Effector memory CD4-positive, alpha-beta T cell (primary cell): Measurements from ENCODE around the gene MRPS9.

Source experiments
- DNase-seq, 3 donors: peaks; one replicate each; pipeline ENCODE4 v3.0.0-alpha.2; 2020
- H3K27ac ChIP-seq: 2 replicates; pipeline ENCODE4 v1.7.0; 2013; ENCODE audit warnings: mild to moderate bottlenecking, low read length, moderate library complexity; ENCODE audit not compliant: insufficient read depth, poor library complexity, severe bottlenecking
- H3K27me3 ChIP-seq: replicated peaks from 2 replicates; pipeline ENCODE4 v1.7.0; 2013; ENCODE audit warnings: mild to moderate bottlenecking, low read length; ENCODE audit not compliant: insufficient read depth, control insufficient read depth, poor library complexity, severe bottlenecking
- H3K36me3 ChIP-seq: 2 replicates; pipeline ENCODE4 v1.7.0; 2013; ENCODE audit warnings: mild to moderate bottlenecking, low read length, moderate library complexity; ENCODE audit not compliant: control insufficient read depth, insufficient read depth
- H3K4me1 ChIP-seq: 2 replicates; pipeline ENCODE4 v1.7.0; 2013; ENCODE audit warnings: low read length, mild to moderate bottlenecking; ENCODE audit not compliant: control insufficient read depth, insufficient read depth, poor library complexity, severe bottlenecking
- H3K4me3 ChIP-seq: 2 replicates; pipeline ENCODE4 v1.7.0; 2013; ENCODE audit warnings: low read length, low read depth, mild to moderate bottlenecking; ENCODE audit not compliant: insufficient read depth, poor library complexity, severe bottlenecking
- H3K9me3 ChIP-seq: 2 replicates; pipeline ENCODE4 v1.7.0; 2013; ENCODE audit warnings: mild to moderate bottlenecking, low read length, moderate library complexity; ENCODE audit not compliant: control insufficient read depth

The MRPS9 gene

DNA sequence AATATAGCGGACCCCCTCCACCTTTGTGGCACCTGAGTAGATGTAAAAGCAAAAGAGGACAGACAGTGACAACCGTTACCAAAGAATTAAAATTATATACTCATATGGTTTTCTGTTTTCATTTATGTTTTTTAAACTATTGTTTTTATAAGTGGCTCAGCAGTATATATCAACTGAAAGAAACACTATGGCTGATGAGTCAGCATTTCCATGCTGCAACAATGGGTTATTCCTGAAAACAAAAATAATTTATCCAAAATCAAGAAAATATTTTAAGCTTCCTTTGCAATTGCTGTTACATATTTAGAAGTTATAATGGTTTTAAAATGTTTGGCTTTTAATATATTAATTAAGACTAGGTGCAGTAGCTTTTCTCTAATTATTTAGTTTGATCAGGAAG lies 17.7 kb downstream of the MRPS9 start:
- Histone ChIP-seq H3K4me1 (no peaks in the 10 kb centered on the region), H3K4me3 (no peak overlapping the region), H3K27ac (no peak overlapping the region), H3K36me3 (peaks cover 2% of the 10 kb centered on the region), H3K9me3 (no peaks in the 10 kb centered on the region), H3K27me3 (no peaks in the 10 kb centered on the region)
- no peak for DNase-seq

DNA sequence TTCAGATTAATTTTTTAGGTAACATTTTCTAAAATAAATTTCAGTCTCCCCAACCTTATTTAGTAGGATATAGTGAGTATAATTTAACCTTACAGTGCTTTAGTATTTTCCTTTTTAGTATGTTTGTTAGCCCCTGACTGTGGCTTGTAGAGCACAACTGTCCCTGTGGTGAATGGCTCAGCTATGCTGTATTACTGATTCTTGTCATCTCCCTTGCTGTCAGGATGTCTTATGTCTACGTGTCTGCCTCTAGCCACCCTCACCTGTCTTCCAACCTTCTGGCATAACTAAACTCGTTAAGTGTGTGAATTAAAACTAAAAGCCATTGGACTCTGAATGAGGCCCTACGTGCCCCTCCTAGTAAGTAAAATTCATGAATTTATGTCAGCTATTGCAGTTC lies 18.4 kb downstream of the MRPS9 start:
- H3K4me1 ChIP-seq, result no peaks in the 10 kb centered on the region
- H3K9me3 ChIP-seq, result no peaks in the 10 kb centered on the region
- H3K36me3 ChIP-seq, result no peaks in the 10 kb centered on the region
- DNase-seq, result no peak
- no peak overlapping the region for H3K4me3 ChIP-seq
- no peaks in the 10 kb centered on the region for H3K27me3 ChIP-seq
- H3K27ac ChIP-seq, result no peak overlapping the region

DNA sequence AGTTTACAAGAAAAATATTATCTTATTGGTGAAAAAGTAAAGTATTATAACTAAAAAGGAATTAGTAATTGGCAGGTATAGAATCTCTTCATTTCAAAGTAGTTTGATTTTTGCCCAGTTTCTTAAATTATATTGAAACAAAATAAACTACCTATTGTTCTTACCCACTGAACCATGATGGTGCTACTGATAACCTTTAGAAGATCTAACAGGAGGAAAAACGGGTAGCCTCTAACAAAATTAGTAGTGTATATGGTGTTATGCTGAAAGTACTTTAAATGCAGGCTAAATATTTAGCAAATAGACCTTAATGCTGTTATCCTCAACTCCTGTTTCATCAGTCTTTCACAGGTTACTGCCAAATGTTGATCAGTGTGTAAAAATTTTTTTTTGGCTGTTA lies 19.1 kb downstream of the MRPS9 start:
- no peaks in the 10 kb centered on the region for H3K9me3 ChIP-seq
- no peak for DNase-seq
- H3K36me3 ChIP-seq, result no peaks in the 10 kb centered on the region
- H3K4me1 ChIP-seq, result no peaks in the 10 kb centered on the region
- H3K4me3 ChIP-seq, result no peak overlapping the region
- H3K27ac ChIP-seq, result no peak overlapping the region
- H3K27me3 ChIP-seq, result no peaks in the 10 kb centered on the region

DNA sequence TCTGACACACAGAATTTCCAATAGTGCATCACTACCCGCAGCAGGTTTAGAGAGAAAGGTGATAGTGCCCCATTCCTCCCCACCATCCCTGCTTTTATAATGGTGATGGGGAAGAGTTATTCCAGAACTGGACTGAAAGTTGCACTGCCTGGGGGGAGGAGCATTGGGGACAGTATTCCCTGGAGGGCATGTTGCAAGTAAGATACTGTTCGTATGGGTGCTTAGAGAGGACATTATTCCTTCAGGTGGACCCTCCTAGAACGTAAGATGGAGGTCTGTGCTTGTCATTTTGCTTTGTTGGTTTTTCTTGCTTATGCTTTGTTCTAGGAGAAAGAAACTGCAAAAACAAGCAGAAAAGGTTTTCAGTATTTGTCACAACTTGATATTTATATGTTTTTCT lies 23.7 kb downstream of the MRPS9 start:
- H3K4me1 ChIP-seq, result no peaks in the 10 kb centered on the region
- DNase-seq, result no peak
- H3K9me3 ChIP-seq, result no peaks in the 10 kb centered on the region
- H3K27me3 ChIP-seq, result no peaks in the 10 kb centered on the region
- H3K4me3 ChIP-seq, result no peak overlapping the region
- H3K27ac ChIP-seq, result no peak overlapping the region
- no peaks in the 10 kb centered on the region for H3K36me3 ChIP-seq

DNA sequence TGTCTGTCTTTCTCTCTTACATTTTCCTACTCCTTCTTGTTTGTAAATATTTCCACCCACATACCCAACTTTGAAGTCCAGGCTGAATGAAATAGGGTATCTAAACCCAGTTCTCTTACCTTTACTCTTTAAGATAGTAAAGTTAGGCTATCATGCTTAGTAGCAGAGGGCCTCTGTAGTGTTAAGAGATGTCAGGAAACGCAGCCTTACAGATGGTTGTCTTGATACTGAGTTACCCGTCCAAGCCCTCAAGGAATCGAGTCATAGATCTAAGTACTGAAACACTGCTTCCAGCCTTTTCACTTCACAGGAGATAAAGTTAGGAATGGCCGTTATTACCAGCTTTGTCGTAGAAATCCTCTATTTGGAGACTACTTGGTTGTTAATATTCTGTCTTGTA lies 24.3 kb downstream of the MRPS9 start:
- no peak for DNase-seq
- no peaks in the 10 kb centered on the region for H3K4me1 ChIP-seq
- H3K9me3 ChIP-seq, result no peaks in the 10 kb centered on the region

GRCh38 chr2:105068387-105068786 lies 30.5 kb downstream of the MRPS9 start:
- H3K27ac ChIP-seq, result no peak overlapping the region
- H3K4me1 ChIP-seq, result no peaks in the 10 kb centered on the region
- H3K27me3 ChIP-seq, result no peaks in the 10 kb centered on the region
- H3K9me3 ChIP-seq, result no peaks in the 10 kb centered on the region
- no peak overlapping the region for H3K4me3 ChIP-seq
- DNase-seq, result no peak
- H3K36me3 ChIP-seq, result no peaks in the 10 kb centered on the region

More for the DNA sequence above, 24.3 kb downstream of the MRPS9 start:
- Histone ChIP-seq H3K27me3 (no peaks in the 10 kb centered on the region), H3K4me3 (no peak overlapping the region), H3K27ac (no peak overlapping the region), H3K36me3 (no peaks in the 10 kb centered on the region)

GRCh38 chr2:105068875-105069274 lies 31.0 kb downstream of the MRPS9 start:
- no peak overlapping the region for H3K27ac ChIP-seq
- no peak overlapping the region for H3K4me3 ChIP-seq
- no peak for DNase-seq
- H3K36me3 ChIP-seq, result no peaks in the 10 kb centered on the region
- no peaks in the 10 kb centered on the region for H3K4me1 ChIP-seq
- no peaks in the 10 kb centered on the region for H3K27me3 ChIP-seq
- no peaks in the 10 kb centered on the region for H3K9me3 ChIP-seq

- H3K4me1 ChIP-seq, result no peaks in the 10 kb centered on the region
- no peak overlapping the region for H3K27ac ChIP-seq
- no peak for DNase-seq
- H3K27me3 ChIP-seq, result no peaks in the 10 kb centered on the region
- no peaks in the 10 kb centered on the region for H3K36me3 ChIP-seq
- H3K9me3 ChIP-seq, result no peaks in the 10 kb centered on the region
- H3K4me3 ChIP-seq, result no peak overlapping the region
These were observed 32.4 kb downstream of the MRPS9 start for GRCh38 chr2:105070010-105070865.

DNA sequence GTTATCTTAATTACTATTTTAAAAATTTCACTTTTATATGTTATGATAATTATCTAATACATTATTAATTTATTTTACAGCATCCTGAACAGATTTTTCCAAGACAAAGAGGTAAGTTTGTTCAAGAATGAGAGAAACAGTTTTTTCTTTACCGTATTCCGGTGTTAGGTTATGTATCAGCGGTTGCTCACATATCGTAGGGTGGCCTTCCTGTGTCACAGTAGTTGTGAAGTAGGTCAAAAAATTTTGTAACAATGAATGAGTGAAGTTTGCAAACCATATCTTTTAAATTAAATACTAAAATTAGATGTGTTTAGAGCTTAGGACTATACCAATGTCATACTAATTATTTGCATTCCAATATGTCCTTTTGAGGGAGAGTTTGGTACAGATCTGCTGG lies 33.5 kb downstream of the MRPS9 start:
- H3K27ac ChIP-seq, result no peak overlapping the region
- no peaks in the 10 kb centered on the region for H3K4me1 ChIP-seq
- DNase-seq, result no peak
- no peaks in the 10 kb centered on the region for H3K27me3 ChIP-seq
- no peaks in the 10 kb centered on the region for H3K9me3 ChIP-seq
- H3K4me3 ChIP-seq, result no peak overlapping the region
- H3K36me3 ChIP-seq, result no peaks in the 10 kb centered on the region

DNA sequence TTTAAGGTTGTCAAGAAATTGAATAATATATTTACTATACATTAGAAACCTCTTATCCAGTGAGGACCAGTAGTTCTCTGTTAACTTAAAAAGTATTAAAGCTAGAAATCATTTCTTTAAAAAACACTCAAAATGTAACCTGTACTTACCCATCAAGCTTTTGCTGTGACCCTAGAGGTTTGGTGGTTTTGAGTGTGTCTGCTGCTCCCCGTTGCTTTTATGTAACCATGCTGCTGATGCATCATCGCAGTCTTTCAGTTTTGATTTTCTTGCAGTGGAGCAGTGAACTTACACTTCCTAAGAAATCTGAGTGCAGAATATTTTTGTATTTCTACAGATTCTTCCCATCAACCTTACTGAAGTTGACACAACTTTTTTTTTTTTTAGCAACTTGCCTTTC lies 34.2 kb downstream of the MRPS9 start:
- Histone ChIP-seq H3K9me3 (no peaks in the 10 kb centered on the region), H3K4me3 (no peak overlapping the region), H3K27ac (no peak overlapping the region), H3K4me1 (no peaks in the 10 kb centered on the region), H3K27me3 (no peaks in the 10 kb centered on the region), H3K36me3 (no peaks in the 10 kb centered on the region)
- no peak for DNase-seq
